Epithelial cell of proximal tubule (primary cell): ENCODE measurements around the gene FAM184B. TPM values are rescaled to one million over a fixed set of nuclear protein-coding genes. Genes with fewer than 3 reads are reported as not detected.
"Not testable (repeated sequence)": the region's sequence is repeated elsewhere in the genome, so short reads cannot be mapped to it uniquely, and the experiment has no call there.

Source experiments
- DNase-seq: peaks from one replicate; pipeline ENCODE4 v3.0.0-alpha.2; 2011; ENCODE audit warnings: low read depth
- H3K4me3 ChIP-seq: 2 replicates; pipeline ENCODE4 v1.5.1; 2011; ENCODE audit warnings: low read depth, mild to moderate bottlenecking, low read length
- CTCF ChIP-seq: conservative IDR thresholded peaks from 2 replicates; pipeline ENCODE4 v1.5.1; 2012; ENCODE audit warnings: low read depth, mild to moderate bottlenecking, low read length
- total RNA-seq: library from RNA; depleted of rRNA; stranded (reverse); fragments of >200 nt; gene quantifications from 2 replicates; pipeline ENCODE4 v1.2.3, GENCODE V29; 2015

FAM184B gene
- total RNA-seq, 1 donor from 2014 or later = 0.17 TPM

DNA sequence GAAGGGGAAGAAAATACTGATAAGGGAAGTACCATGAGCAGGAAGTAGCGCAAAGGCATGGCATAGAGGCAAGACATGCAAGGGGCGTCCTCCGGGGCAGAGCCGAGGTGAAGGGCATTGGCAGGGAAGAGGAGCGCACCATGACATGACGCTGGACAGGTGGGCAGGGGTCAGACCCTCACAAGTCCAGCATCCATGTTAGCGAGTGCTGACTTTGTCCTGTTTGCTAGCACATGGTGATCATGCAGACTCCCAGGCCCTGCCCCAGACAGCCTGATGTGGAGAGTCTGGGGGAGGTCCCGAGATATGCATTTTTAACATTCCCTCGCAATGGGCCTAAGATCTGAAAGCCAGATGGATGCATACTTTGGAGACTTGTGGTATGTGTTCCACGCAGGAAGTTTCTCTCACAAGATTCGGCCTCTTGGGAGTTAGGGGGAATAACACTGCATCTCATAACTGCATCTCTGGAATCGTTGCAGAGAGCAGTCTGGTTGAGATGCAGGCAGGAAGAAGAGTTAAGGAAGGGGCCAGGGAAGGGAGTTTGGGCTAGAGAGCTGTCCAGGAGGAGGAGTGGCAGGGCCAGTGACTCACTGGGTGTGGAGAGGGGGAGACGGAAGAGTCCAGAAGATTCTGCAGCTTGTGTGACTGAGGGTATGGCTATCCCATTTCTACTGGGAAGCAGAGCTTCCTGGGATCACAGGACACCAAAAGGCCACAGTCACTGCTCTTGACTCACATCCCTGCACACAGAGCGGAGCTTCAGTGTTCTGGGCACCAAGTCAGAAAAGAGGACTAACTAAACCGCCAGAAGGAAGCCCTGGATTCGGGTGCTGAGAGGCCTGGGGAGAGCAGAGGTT, 59.7 kb downstream of the FAM184B start:
- H3K4me3 ChIP-seq = no peak overlapping the region
- TF ChIP-seq CTCF = no peak
- no peak for DNase-seq

DNA sequence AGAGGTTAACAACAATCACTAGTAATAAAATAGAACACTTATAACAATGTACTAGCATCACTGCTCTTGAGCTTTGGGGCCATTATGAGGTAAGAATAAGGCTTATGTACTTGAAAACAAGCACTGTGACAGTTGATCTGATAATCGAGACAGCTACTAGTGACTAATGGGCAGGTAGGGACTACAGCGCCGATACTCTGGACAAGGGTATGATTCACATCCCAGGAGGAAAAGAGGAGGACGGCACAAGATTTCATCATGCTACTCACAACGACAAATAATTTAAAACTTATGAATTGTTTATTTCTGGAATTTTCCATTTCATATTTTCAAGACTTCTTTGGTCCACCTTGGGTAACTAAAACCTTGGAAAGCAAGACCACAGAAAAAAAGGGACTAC, 62.3 kb downstream of the FAM184B start:
- no peak overlapping the region for H3K4me3 ChIP-seq

DNA sequence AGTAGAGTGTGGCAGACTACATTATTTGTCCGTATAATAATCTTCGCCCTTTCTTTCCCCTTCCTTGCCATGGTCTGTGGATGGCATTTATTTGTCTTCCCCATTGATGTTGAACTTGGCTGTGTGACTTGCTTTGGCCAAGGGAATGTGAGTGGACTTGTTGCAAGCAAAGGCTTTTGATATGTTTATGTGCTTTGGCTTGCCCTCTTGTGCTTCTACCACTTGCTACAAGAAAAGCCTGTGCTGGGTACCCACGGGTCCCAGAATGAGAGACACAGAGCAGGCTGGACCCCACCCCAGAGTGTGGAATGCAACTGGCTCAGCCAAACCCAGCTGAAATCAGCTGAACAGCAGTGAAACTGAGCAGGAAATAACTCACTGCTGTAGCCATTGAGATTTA, 63.0 kb downstream of the FAM184B start:
- TF ChIP-seq CTCF = no peak
- H3K4me3 ChIP-seq = no peak overlapping the region
- no peak for DNase-seq

More for the DNA sequence above, 62.3 kb downstream of the FAM184B start:
- TF ChIP-seq CTCF = no peak
- DNase-seq = no peak

GRCh38 chr4:17717301-17717700, 64.1 kb downstream of the FAM184B start:
- no peak overlapping the region for H3K4me3 ChIP-seq
- TF ChIP-seq CTCF = no peak
- no peak for DNase-seq

DNA sequence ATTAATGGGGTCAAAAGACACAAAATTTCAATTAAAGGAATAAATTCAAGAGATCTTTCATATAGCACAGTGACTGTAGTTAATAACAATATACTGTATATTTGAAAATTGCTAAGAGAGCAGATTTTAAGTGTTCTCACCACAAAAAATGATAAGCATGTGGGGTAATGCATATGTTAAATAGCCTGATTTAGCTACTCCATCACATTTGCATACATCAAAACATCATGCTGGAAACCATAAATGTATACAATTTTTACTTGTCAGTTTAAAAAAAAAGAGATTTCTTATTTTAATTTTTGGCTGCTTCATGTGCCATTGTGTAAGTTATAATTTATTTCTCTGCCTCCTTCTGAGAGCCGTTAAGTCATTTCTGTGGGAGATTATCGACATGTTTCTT, 65.9 kb downstream of the FAM184B start:
- no peak for DNase-seq
- no peak overlapping the region for H3K4me3 ChIP-seq
- TF ChIP-seq CTCF = no peak

GRCh38 chr4:17713779-17714178, 67.6 kb downstream of the FAM184B start:
- TF ChIP-seq CTCF = no peak

GRCh38 chr4:17712166-17712565, 69.3 kb downstream of the FAM184B start:
- TF ChIP-seq CTCF = no peak
- no peak overlapping the region for H3K4me3 ChIP-seq

More at GRCh38 chr4:17713779-17714178, 67.6 kb downstream of the FAM184B start:
- no peak overlapping the region for H3K4me3 ChIP-seq
- no peak for DNase-seq

GRCh38 chr4:17711206-17711605, 70.2 kb downstream of the FAM184B start:
- H3K4me3 ChIP-seq, DNase-seq: not testable (repeated sequence)

More at GRCh38 chr4:17712166-17712565, 69.3 kb downstream of the FAM184B start:
- no peak for DNase-seq
